Endothelial cell (in vitro differentiated cells): ENCODE results near the gene SETD7. TPM values are rescaled to one million over a fixed set of nuclear protein-coding genes. Genes with fewer than 3 reads are reported as not detected.
"Not testable (repeated sequence)": the region's sequence is repeated elsewhere in the genome, so short reads cannot be mapped to it uniquely, and the experiment has no call there.

Experiments used
- DNase-seq: peaks from one replicate; pipeline ENCODE4 v3.0.0; 2021; ENCODE audit warnings: low spot score
- H3K27ac Mint-ChIP-seq: one replicate; pipeline ENCODE4 v1.8.0; 2021; ENCODE audit warnings: mixed read lengths, inconsistent platforms; ENCODE audit not compliant: unreplicated experiment
- H3K27me3 Mint-ChIP-seq: one replicate; pipeline ENCODE4 v1.8.0; 2021; ENCODE audit warnings: mild to moderate bottlenecking, moderate library complexity, mixed read lengths, inconsistent platforms; ENCODE audit not compliant: unreplicated experiment
- H3K36me3 Mint-ChIP-seq: one replicate; pipeline ENCODE4 v1.8.0; 2021; ENCODE audit warnings: mild to moderate bottlenecking, low read depth, mixed read lengths, inconsistent platforms; ENCODE audit not compliant: unreplicated experiment
- H3K4me1 Mint-ChIP-seq: one replicate; pipeline ENCODE4 v1.8.0; 2021; ENCODE audit warnings: mild to moderate bottlenecking, mixed read lengths, inconsistent platforms; ENCODE audit not compliant: unreplicated experiment
- H3K4me3 Mint-ChIP-seq: one replicate; pipeline ENCODE4 v1.8.0; 2021; ENCODE audit warnings: mild to moderate bottlenecking, mixed read lengths, inconsistent platforms; ENCODE audit not compliant: unreplicated experiment
- H3K9me3 Mint-ChIP-seq: one replicate; pipeline ENCODE4 v1.8.0; 2021; ENCODE audit warnings: mixed read lengths, inconsistent platforms; ENCODE audit not compliant: unreplicated experiment
- CTCF ChIP-seq: fragments of 200-600 bp; sonication (generic); IDR thresholded peaks from one replicate; pipeline ENCODE4 v1.5.0; 2021; ENCODE audit warnings: antibody characterized with exemption; ENCODE audit not compliant: unreplicated experiment
- total RNA-seq: library from RNA; stranded (reverse); fragmentation: NEBNext Ultra II Directional; extraction: Animal tissue kit (Norgen Biotek cat#: 25700); gene quantifications from one replicate; pipeline ENCODE4 v1.2.1, GENCODE V29; 2021; ENCODE audit not compliant: unreplicated experiment

Gene SETD7
- total RNA-seq, 1 donor from 2014 or later, result 8.4 TPM

GRCh38 chr4:139453371-139454110, 102.5 kb downstream of the SETD7 start:
- Mint-ChIP-seq H3K9me3 (no peaks in the 10 kb centered on the region), H3K4me3 (peak overlapping the region; percentile 96), H3K4me1 (peaks cover 46% of the 10 kb centered on the region)

GRCh38 chr4:139453041-139453370, 103.0 kb downstream of the SETD7 start:
- Mint-ChIP-seq H3K4me1 (peaks cover 40% of the 10 kb centered on the region), H3K27ac (peak overlapping the region; percentile 87), H3K9me3 (no peaks in the 10 kb centered on the region), H3K4me3 (peak overlapping the region; percentile 96), H3K27me3 (no peaks in the 10 kb centered on the region), H3K36me3 (peaks cover 7% of the 10 kb centered on the region)
- no peak for DNase-seq
- peak; percentile 41 for TF ChIP-seq CTCF

More at GRCh38 chr4:139453371-139454110, 102.5 kb downstream of the SETD7 start:
- no peak for TF ChIP-seq CTCF
- H3K36me3 Mint-ChIP-seq, result peaks cover 7% of the 10 kb centered on the region
- peak; percentile 94 for DNase-seq
- H3K27me3 Mint-ChIP-seq, result no peaks in the 10 kb centered on the region
- peak overlapping the region; percentile 87 for H3K27ac Mint-ChIP-seq

GRCh38 chr4:139451997-139452396, 104.0 kb downstream of the SETD7 start:
- no peaks in the 10 kb centered on the region for H3K9me3 Mint-ChIP-seq
- H3K4me3 Mint-ChIP-seq, result peak overlapping the region; percentile 73
- H3K27ac Mint-ChIP-seq, result peak overlapping the region; percentile 87
- peaks cover 32% of the 10 kb centered on the region for H3K4me1 Mint-ChIP-seq
- no peak for TF ChIP-seq CTCF
- peaks cover 7% of the 10 kb centered on the region for H3K36me3 Mint-ChIP-seq
- H3K27me3 Mint-ChIP-seq, result no peaks in the 10 kb centered on the region
- no peak for DNase-seq

- no peaks in the 10 kb centered on the region for H3K27me3 Mint-ChIP-seq
- H3K4me1 Mint-ChIP-seq, result peaks cover 22% of the 10 kb centered on the region
- TF ChIP-seq CTCF, result no peak
- no peak for DNase-seq
- H3K36me3 Mint-ChIP-seq, result peaks cover 11% of the 10 kb centered on the region
- no peak overlapping the region for H3K4me3 Mint-ChIP-seq
- H3K27ac Mint-ChIP-seq, result no peak overlapping the region
- H3K9me3 Mint-ChIP-seq, result no peaks in the 10 kb centered on the region
Observed at GRCh38 chr4:139450586-139450985, 105.4 kb downstream of the SETD7 start.

GRCh38 chr4:139447078-139447477, 108.9 kb downstream of the SETD7 start:
- H3K27ac Mint-ChIP-seq, H3K4me1 Mint-ChIP-seq, H3K27me3 Mint-ChIP-seq, DNase-seq, H3K4me3 Mint-ChIP-seq, H3K9me3 Mint-ChIP-seq: not testable (repeated sequence)
- peaks cover 20% of the 10 kb centered on the region for H3K36me3 Mint-ChIP-seq

Other genes starting within 250 kb of the SETD7 start
- gene RAB33B, start 102.1 kb downstream of the SETD7 start, total RNA-seq, result 11.4 TPM
- 98.3 TPM for gene MGST2, start 109.6 kb upstream of the SETD7 start, total RNA-seq